K562 (cell line): Measurements from ENCODE around the gene ILDR1. TPM values are rescaled to one million over a fixed set of nuclear protein-coding genes. Genes with fewer than 3 reads are reported as not detected.

ENCODE experiments used
- ATAC-seq: fragments of 200-7000 bp; cut with Tn5 transposase; 3 replicates; pipeline ENCODE4 v1.9.1; 2020; ENCODE audit warnings: moderate library complexity
- BruUV-seq: library from RNA; stranded (reverse); fragments of 400-500 nt; replicated peaks from 2 replicates; lab custom pipeline; 2021; lab: Mats Ljungman, UMichigan
- CTCF ChIA-PET: fragments of 300-600 bp; formaldehyde crosslinking; extraction: SDS; loops from one replicate; lab custom pipeline; 2021; ENCODE audit warnings: low intra/inter-chr PET ratio; lab: Yijun Ruan, JAX
- POLR2A ChIA-PET: fragments of 300-600, 350-650 bp; sonication (Branson Sonifier 250); formaldehyde crosslinking; extraction: SDS; loops from one replicate; lab custom pipeline; 2021; ENCODE audit warnings: antibody characterized with exemption, inconsistent platforms; lab: Yijun Ruan, JAX
- DNase-seq, 4 experiments: peaks; one replicate each; pipeline versions ENCODE4 v3.0.0 to v3.0.0-alpha.2; 2011 to 2018; ENCODE audit warnings: low spot score in 3 of 4, mixed read lengths in 3 of 4; ENCODE audit errors: extremely low read depth in 1 of 4
- FAIRE-seq: peaks from 2 replicates; lab custom pipeline; 2011; peaks lifted over from hg19 to GRCh38; lab: Jason Lieb, UNC
- H2AFZ ChIP-seq: 2 replicates; pipeline ENCODE4 v1.6.0; 2011; ENCODE audit warnings: low read depth, low read length, control low read depth, inconsistent platforms
- H3K27ac ChIP-seq: fragments of 200-600 bp; 3 replicates; pipeline ENCODE4 v1.8.0; 2011; ENCODE audit warnings: low read depth, mild to moderate bottlenecking, control low read depth, inconsistent platforms, low read length, moderate library complexity, mixed read lengths; ENCODE audit errors: extremely low read depth
- H3K27me3 ChIP-seq, 2 experiments: fragments of 300-600 bp in 1 of 2; 2 replicates in 1 of 2; 3 replicates in 1 of 2; pipeline versions ENCODE4 v1.6.0 to v1.8.0; 2011; ENCODE audit warnings: inconsistent platforms in 2 of 2, low read length in 2 of 2, mild to moderate bottlenecking in 1 of 2, mixed read lengths in 1 of 2, moderate library complexity in 1 of 2; ENCODE audit not compliant: control insufficient read depth in 2 of 2, insufficient read depth in 2 of 2
- H3K36me3 ChIP-seq: fragments of 300-600 bp; 3 replicates; pipeline ENCODE4 v1.8.0; 2011; ENCODE audit warnings: mild to moderate bottlenecking, low read length, inconsistent platforms; ENCODE audit not compliant: control insufficient read depth, insufficient read depth
- H3K4me1 ChIP-seq, 2 experiments: fragments of 200-600 bp in 1 of 2; replicated peaks in 1 of 2; 2 replicates in 1 of 2; 3 replicates in 1 of 2; pipeline versions ENCODE4 v1.5.1 to v1.8.0; 2011; ENCODE audit warnings: inconsistent platforms in 2 of 2, low read length in 2 of 2, mild to moderate bottlenecking in 1 of 2, mixed read lengths in 1 of 2, moderate library complexity in 1 of 2; ENCODE audit not compliant: control insufficient read depth in 2 of 2, insufficient read depth in 2 of 2
- H3K4me2 ChIP-seq: 2 replicates; pipeline ENCODE4 v1.6.1; 2011; ENCODE audit warnings: low read length, control low read depth, inconsistent platforms, mixed read lengths; ENCODE audit not compliant: insufficient read depth
- H3K4me3 ChIP-seq: fragments of 200-600 bp; sonication (generic), shearing (Covaris generic); 2 replicates; pipeline ENCODE4 v1.5.1; 2016; ENCODE audit warnings: control low read depth, inconsistent platforms
- H3K79me2 ChIP-seq: fragments of 200-600 bp; 3 replicates; pipeline ENCODE4 v1.8.0; 2011; ENCODE audit warnings: low read length, inconsistent platforms; ENCODE audit not compliant: control insufficient read depth, insufficient read depth
- H3K9ac ChIP-seq, 2 experiments: 2 replicates each; pipeline versions ENCODE4 v1.6.0 to v1.6.1; 2011; ENCODE audit warnings: low read depth in 2 of 2, low read length in 2 of 2, control low read depth in 1 of 2, inconsistent platforms in 1 of 2, mild to moderate bottlenecking in 1 of 2, mixed read lengths in 1 of 2; ENCODE audit not compliant: insufficient read depth in 1 of 2
- H3K9me1 ChIP-seq: one replicate; pipeline ENCODE4 v1.6.0; 2011; ENCODE audit warnings: inconsistent platforms, mild to moderate bottlenecking, low read length, moderate library complexity; ENCODE audit not compliant: control insufficient read depth, insufficient read depth
- H3K9me3 ChIP-seq: replicated peaks from 2 replicates; pipeline ENCODE4 v1.5.1; 2011; ENCODE audit warnings: low read depth, low read length, inconsistent platforms; ENCODE audit not compliant: control insufficient read depth, insufficient read depth
- H4K20me1 ChIP-seq: replicated peaks from 2 replicates; pipeline ENCODE4 v1.6.1; 2011; ENCODE audit warnings: low read length, inconsistent platforms, mixed read lengths; ENCODE audit not compliant: control insufficient read depth, insufficient read depth
- BCL6 ChIP-seq: fragments of 250-450 bp; sonication (Bioruptor Pico); IDR thresholded peaks from 2 replicates; pipeline ENCODE4 v1.4.0; 2020
- RHOXF2B ChIP-seq: fragments of 250-450 bp; sonication (Bioruptor Pico); conservative IDR thresholded peaks from 2 replicates; pipeline ENCODE4 v1.5.1; 2021
- RUNX1 ChIP-seq: sonication (generic); IDR thresholded peaks from 2 replicates; pipeline ENCODE4 v1.6.1; 2016; ENCODE audit warnings: antibody characterized with exemption, low read depth
- TARDBP ChIP-seq: fragments of 450-650 bp; IDR thresholded peaks from 2 replicates; pipeline ENCODE4 v1.6.1; 2016
- ZNF561 ChIP-seq: fragments of 450-650 bp; formaldehyde crosslinking; conservative IDR thresholded peaks from 2 replicates; pipeline ENCODE4 v1.4.0; 2020; ENCODE audit warnings: mild to moderate bottlenecking, moderate library complexity
- in situ Hi-C: fragments of 300-500 bp; cut with MboI; formaldehyde crosslinking; loops from 4 replicates; pipeline ENCODE4 v1.15.0; 2018; ENCODE audit warnings: inconsistent platforms, mixed read lengths
- intact Hi-C: fragments of 100-400 bp; cut with micrococcal nuclease; formaldehyde crosslinking; loops from 2 replicates; pipeline ENCODE4 v1.14.2; 2022
- polyA plus RNA-seq, 8 experiments: library from polyadenylated mRNA; depleted of rRNA in 4 of 8; stranded (reverse) in 5 of 8; unstranded in 3 of 8; fragments of >200 nt; fragmentation: Nextera tagmentation in 2 of 8; fragmentation: Illumina TruSeq in 1 of 8; extraction: Ambion mirVana in 2 of 8; extraction: Trizol in 1 of 8; gene quantifications; 2 replicates each; pipeline versions ENCODE4 v1.2.1 to v1.2.3, GENCODE V29; 2011 to 2014; ENCODE audit warnings: inconsistent platforms in 1 of 8, missing spikeins in 1 of 8
- total RNA-seq, 7 experiments: library from RNA; depleted of rRNA in 6 of 7; stranded (reverse); fragments of >200 nt in 6 of 7; fragmentation: Illumina TruSeq in 2 of 7; extraction: Trizol in 2 of 7; gene quantifications; 2 replicates each; pipeline versions ENCODE4 v1.2.1 to v1.2.3, GENCODE V29; 2011 to 2021; ENCODE audit warnings: low replicate concordance in 1 of 7
- TF ChIP-seq, protein P1 (sequence below): fragments of 250-450 bp; sonication (Bioruptor Pico); IDR thresholded peaks from 2 replicates; pipeline ENCODE4 v1.5.0; 2021
- TF ChIP-seq, protein P2 (sequence below): fragments of 250-450 bp; sonication (Bioruptor Pico); IDR thresholded peaks from 2 replicates; pipeline ENCODE4 v1.8.0; 2021; ENCODE audit warnings: moderate library complexity, mild to moderate bottlenecking, inconsistent platforms

The ILDR1 gene
- total and polyA plus RNA-seq, 9 of the 15 experiments (the other 6 are each of a cell fraction or from before 2014, with no cell fraction given), result 0.04 TPM; not detected in 8

DNA sequence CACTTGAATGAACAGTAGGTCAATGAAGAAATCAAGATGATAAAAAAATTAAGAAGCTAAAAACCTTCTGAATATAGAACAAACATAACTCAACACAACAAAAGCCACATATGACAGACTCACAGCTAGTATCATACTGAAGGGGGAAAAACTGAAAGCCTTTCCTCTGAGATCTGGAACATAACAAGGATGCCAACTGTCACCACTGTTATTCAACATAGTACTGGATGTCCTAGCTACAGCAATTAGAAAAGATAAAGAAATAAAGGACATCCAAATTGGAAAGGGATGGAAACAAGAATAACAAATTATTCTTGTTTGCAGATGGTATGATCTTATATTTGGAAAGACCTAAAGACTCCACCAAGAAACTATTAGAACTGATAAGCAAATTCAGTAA is 60.8 kb downstream of the ILDR1 start:
- no peak for ATAC-seq
- FAIRE-seq, result no peak
- H3K4me2 ChIP-seq, result no peak overlapping the region

More for the DNA sequence above, 60.8 kb downstream of the ILDR1 start:
- ChIA-PET CTCF (no interaction called here), POLR2A (no interaction called here)
- Histone ChIP-seq H3K4me1 (no peaks in the 10 kb centered on the region), H2AFZ (no peak overlapping the region), H3K9me1 (no peaks in the 10 kb centered on the region), H3K4me3 (no peak overlapping the region), H3K27ac (no peak overlapping the region), H4K20me1 (no peaks in the 10 kb centered on the region), H3K36me3 (no peaks in the 10 kb centered on the region), H3K27me3 (no peaks in the 10 kb centered on the region), H3K79me2 (no peaks in the 10 kb centered on the region), H3K9me3 (no peaks in the 10 kb centered on the region), H3K9ac (no peak overlapping the region)
- BruUV-seq, result no TSS peak
- TF ChIP-seq, protein P1, sequence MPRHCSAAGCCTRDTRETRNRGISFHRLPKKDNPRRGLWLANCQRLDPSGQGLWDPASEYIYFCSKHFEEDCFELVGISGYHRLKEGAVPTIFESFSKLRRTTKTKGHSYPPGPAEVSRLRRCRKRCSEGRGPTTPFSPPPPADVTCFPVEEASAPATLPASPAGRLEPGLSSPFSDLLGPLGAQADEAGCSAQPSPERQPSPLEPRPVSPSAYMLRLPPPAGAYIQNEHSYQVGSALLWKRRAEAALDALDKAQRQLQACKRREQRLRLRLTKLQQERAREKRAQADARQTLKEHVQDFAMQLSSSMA, result no peak
- TF ChIP-seq, protein P2, sequence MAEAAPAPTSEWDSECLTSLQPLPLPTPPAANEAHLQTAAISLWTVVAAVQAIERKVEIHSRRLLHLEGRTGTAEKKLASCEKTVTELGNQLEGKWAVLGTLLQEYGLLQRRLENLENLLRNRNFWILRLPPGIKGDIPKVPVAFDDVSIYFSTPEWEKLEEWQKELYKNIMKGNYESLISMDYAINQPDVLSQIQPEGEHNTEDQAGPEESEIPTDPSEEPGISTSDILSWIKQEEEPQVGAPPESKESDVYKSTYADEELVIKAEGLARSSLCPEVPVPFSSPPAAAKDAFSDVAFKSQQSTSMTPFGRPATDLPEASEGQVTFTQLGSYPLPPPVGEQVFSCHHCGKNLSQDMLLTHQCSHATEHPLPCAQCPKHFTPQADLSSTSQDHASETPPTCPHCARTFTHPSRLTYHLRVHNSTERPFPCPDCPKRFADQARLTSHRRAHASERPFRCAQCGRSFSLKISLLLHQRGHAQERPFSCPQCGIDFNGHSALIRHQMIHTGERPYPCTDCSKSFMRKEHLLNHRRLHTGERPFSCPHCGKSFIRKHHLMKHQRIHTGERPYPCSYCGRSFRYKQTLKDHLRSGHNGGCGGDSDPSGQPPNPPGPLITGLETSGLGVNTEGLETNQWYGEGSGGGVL (CRISPR knock-in tag), result no peak
- TF ChIP-seq RUNX1 (no peak), ZNF561 (CRISPR knock-in tag) (no peak), BCL6 (CRISPR knock-in tag) (no peak), RHOXF2B (no peak), TARDBP (no peak)
- DNase-seq, result no peak
- in situ Hi-C loops, result no loop called here
- intact Hi-C loops, result no loop called here
